Measurements from ENCODE around the gene MFF.

GRCh38 chr2:227370092-227370491 lies 45.0 kb downstream of the MFF start:
- TF ChIP-seq POLR2A (IDR thresholded peaks at IDR 0.05; ENCODE audit: low read depth, low read length) = no peak
- TF ChIP-seq POLR2AphosphoS5 (IDR thresholded peaks at IDR 0.05; ENCODE audit: low read depth, low read length) = no peak
- TF ChIP-seq TAF1 (IDR thresholded peaks at IDR 0.05; ENCODE audit: borderline replicate concordance, low read depth, low read length) = no peak
